GM12892 (cell line): Measurements from ENCODE around the gene PLD1.

Source experiments
- DNase-seq: peaks from one replicate; pipeline ENCODE4 v3.0.0; 2011; ENCODE audit not compliant: insufficient read length
- FAIRE-seq: peaks from 2 replicates; lab custom pipeline; 2011; peaks lifted over from hg19 to GRCh38; lab: Jason Lieb, UNC
- POLR2A ChIP-seq: IDR thresholded peaks from 2 replicates; pipeline ENCODE4 v1.6.1; 2011; ENCODE audit warnings: low read depth, low read length, control low read depth
- POLR2AphosphoS5 ChIP-seq: IDR thresholded peaks from 2 replicates; pipeline ENCODE4 v1.6.1; 2011; ENCODE audit warnings: low read depth, low read length, control low read depth
- TAF1 ChIP-seq: IDR thresholded peaks from 2 replicates; pipeline ENCODE4 v1.6.1; 2011; ENCODE audit warnings: low read depth, mild to moderate bottlenecking, control low read depth, low read length, borderline replicate concordance

PLD1 gene

GRCh38 chr3:171788546-171789351, 21.5 kb downstream of the PLD1 start:
- DNase-seq (no peak), FAIRE-seq (no peak)
- TF ChIP-seq POLR2AphosphoS5, result no peak
- TF ChIP-seq POLR2A, result no peak
- TF ChIP-seq TAF1, result no peak

DNA sequence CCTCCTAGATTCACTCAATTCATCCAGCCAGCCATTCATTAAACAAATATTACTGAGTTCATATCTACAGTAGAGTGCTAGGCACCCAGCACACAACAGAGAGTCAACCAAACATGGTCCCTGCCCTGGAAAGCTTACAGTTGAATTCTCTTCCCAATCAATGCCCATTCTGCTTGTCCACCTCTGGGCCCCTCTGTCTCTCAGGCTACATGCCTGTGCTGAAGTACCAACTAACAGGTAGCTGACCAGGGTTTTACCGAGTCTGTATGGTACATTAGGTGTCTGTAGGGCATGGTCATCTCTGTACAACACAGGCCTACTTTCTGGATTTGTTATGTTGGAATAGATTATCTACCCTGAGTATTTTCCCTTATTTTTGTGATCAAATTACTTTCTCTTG, 23.3 kb downstream of the PLD1 start:
- FAIRE-seq (no peak), DNase-seq (no peak)
- TF ChIP-seq POLR2A (no peak), POLR2AphosphoS5 (no peak), TAF1 (no peak)

GRCh38 chr3:171784937-171785336, 25.3 kb downstream of the PLD1 start:
- no peak for FAIRE-seq
- no peak for TF ChIP-seq TAF1
- TF ChIP-seq POLR2AphosphoS5, result no peak
- TF ChIP-seq POLR2A, result no peak
- DNase-seq, result no peak

DNA sequence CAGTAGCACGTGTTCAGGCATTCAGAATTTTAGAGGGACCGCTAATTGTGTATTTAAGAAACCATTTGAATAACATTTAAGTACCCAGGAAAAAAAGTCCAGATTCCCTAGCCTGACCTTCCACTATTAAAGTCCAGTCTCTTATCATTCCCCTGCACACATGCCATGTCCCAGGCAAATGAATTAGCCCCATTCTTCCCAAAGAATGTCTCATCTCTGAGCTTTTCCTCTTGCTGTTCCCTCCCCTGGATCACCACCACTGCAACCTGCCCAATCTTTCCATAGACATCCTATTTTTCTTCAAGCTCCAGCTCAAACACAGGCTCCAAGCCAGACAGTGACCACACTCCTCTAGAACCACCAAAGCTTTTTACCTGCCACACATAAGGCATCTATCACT, 25.9 kb downstream of the PLD1 start:
- DNase-seq, result no peak
- TF ChIP-seq POLR2AphosphoS5 (no peak), POLR2A (no peak), TAF1 (no peak)
- FAIRE-seq, result no peak

GRCh38 chr3:171783626-171784025, 26.7 kb downstream of the PLD1 start:
- FAIRE-seq (no peak), DNase-seq (no peak)
- TF ChIP-seq POLR2A (no peak), POLR2AphosphoS5 (no peak), TAF1 (no peak)

GRCh38 chr3:171783086-171783485, 27.2 kb downstream of the PLD1 start:
- FAIRE-seq (no peak), DNase-seq (no peak)
- TF ChIP-seq POLR2A (no peak), POLR2AphosphoS5 (no peak), TAF1 (no peak)

GRCh38 chr3:171782617-171783016, 27.7 kb downstream of the PLD1 start:
- DNase-seq (no peak), FAIRE-seq (no peak)
- no peak for TF ChIP-seq TAF1
- TF ChIP-seq POLR2AphosphoS5, result no peak
- TF ChIP-seq POLR2A, result no peak

DNA sequence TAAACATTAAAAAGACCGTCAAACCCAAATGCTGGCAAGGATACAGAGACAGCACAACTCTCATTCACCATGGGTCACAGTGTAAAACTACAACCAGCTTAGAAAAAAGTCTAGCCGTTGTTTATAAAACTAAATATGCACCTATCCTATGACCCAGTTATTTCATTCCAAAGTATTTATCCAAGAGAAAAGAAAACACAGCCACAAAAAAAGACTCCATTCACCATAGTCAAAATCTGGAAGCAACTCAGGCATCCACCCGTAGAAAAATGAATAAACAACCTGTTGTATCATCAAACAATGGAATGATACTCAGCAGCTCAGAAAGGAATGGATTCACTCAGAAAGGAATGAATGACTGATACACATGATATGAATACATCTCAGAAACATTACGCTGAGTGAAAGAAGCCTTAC, 28.6 kb downstream of the PLD1 start:
- TF ChIP-seq POLR2A (no peak), POLR2AphosphoS5 (no peak), TAF1 (no peak)
- FAIRE-seq, result no peak
- DNase-seq, result no peak

GRCh38 chr3:171778493-171778892, 31.8 kb downstream of the PLD1 start:
- no peak for TF ChIP-seq POLR2A
- FAIRE-seq (no peak), DNase-seq (no peak)

GRCh38 chr3:171777596-171777995, 32.7 kb downstream of the PLD1 start:
- DNase-seq (no peak), FAIRE-seq (no peak)
- TF ChIP-seq POLR2AphosphoS5 (no peak), POLR2A (no peak), TAF1 (no peak)

DNA sequence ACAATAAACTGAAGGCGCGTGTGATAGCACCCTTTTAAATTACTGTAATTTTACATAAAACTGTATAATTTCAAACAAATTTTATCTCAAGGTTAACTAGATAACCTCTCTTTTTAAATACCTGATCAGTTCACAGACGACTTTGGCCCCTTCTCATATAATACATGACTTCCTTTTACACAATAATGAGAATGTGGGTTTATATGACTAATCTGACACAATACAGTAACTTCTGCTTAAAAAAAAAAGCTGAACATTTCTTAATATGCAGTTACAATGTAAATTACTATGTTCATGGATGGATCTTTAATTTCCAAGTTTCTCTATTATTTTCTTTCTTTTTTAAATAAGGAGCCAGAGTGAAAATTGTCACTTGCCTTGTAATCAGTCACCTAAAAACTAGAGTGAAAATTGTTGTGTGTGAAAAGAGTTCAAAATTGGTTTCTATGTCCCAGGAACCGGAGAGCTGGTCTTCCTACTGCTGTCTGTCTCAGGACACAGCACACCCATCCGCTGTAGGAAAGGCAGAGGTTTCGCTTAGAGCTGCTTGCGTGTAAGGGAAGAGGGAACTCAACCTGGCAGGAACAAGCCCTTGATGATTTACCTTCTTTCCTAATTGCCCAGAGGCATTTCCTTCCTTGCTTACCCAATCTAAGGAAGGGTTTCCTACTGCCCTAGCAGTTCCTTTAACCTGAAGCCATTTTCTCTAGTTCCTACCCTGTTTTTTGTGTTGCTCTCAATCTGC, 33.3 kb downstream of the PLD1 start:
- TF ChIP-seq TAF1 (no peak), POLR2A (no peak), POLR2AphosphoS5 (no peak)
- FAIRE-seq (no peak), DNase-seq (no peak)

GRCh38 chr3:171776411-171776810, 33.9 kb downstream of the PLD1 start:
- no peak for FAIRE-seq
- TF ChIP-seq POLR2A (no peak), POLR2AphosphoS5 (no peak), TAF1 (no peak)
- DNase-seq, result no peak
